KOPT-K1 (cell line): ENCODE data around the gene COPS8.

Experiments
- H3K27ac ChIP-seq: fragments of 200-600 bp; sonication (generic); 2 replicates; pipeline ENCODE4 v1.5.1; 2016; ENCODE audit warnings: antibody characterized with exemption, mild to moderate bottlenecking, low read depth, low read length; ENCODE audit not compliant: poor library complexity, severe bottlenecking
- H3K36me3 ChIP-seq: fragments of 200-600 bp; sonication (generic); 2 replicates; pipeline ENCODE4 v1.5.1; 2017; ENCODE audit warnings: antibody characterized with exemption, mild to moderate bottlenecking, low read length, moderate library complexity; ENCODE audit not compliant: insufficient read depth
- H3K9me3 ChIP-seq: fragments of 200-600 bp; sonication (generic); 2 replicates; pipeline ENCODE4 v1.5.1; 2017; ENCODE audit warnings: antibody characterized with exemption, low read length, mild to moderate bottlenecking; ENCODE audit not compliant: insufficient read depth, poor library complexity, severe bottlenecking

Gene COPS8

DNA sequence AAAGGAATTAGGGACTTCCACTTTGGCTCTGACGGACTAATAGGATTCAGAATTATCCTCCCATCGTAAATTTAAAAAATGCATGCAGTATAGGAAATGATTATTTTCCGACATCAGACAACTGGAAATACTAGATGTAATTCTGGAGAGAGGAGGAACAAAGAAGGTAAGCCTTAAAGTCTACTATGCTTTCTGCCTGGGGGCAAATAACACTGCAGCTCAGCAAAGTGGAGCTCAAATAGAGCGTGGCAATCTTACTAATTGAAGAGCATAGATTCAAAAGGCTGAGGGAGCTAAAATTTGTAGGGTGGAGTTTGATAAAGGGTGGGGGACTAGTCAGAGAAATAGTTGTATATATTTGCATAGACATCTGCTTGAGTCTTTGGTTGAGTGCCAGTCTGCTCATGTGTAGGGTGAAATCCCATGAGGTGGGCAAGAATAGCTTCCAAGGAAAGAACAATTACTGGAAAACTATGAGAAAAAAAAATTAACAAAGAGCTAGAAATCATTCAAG, 23.8 kb downstream of the COPS8 start:
- Histone ChIP-seq H3K36me3 (no peaks in the 10 kb centered on the region), H3K9me3 (peaks cover 3% of the 10 kb centered on the region), H3K27ac (no peak overlapping the region)

DNA sequence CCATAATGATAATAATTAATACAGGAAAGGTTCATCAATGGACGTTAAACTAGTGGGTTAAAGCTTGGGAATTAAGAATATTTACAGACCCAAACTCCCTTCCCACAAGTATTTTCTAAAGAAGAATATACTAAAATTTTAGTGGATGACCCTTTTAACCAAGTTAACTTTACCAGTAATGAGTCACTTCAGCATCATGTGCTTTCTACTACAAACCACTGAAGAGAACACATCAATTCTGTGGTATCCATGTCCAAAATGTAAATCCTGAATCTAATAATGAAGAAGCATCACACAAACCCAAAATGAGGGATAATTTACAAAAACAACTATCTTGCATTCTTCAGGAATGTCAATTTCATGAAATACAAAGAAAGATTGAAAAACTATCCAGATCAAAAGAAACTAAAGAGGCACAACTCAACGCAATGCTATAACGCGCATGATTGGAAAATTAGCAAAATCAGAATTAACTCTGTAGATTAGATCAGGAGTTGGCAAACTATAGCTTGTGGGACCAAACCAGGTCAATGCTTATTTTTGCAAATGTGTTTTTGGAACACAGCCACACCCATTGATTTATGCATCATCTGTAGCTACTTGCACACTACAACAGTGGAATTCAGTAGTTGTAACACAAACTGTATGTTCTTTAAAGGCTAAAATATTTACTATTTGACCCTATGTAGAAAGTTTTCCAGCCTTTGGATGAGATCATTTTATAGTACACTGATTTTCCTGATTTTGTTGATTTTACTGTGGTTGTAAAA, 27.5 kb downstream of the COPS8 start:
- H3K9me3 ChIP-seq = peaks cover 3% of the 10 kb centered on the region
- H3K36me3 ChIP-seq = no peaks in the 10 kb centered on the region
- H3K27ac ChIP-seq = no peak overlapping the region

DNA sequence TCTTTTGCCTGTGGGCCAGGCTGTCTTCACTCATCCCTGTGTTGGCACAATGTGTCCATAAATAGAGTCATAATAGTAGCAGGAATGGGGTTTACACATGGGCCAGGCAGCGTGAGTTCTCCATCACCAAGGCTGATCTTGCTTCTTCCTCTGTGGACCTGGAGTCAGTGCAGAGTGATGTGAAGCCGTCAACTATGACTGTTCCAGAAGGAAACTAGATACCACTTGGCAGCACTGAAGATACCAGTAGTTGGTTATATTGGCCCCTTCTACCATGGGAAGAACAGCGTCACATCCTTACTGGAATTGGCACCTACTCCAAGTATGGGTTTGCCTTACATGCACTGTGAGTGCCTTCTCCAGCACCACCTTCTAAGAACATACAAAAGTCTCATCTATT, 30.2 kb downstream of the COPS8 start:
- no peak overlapping the region for H3K27ac ChIP-seq
- no peaks in the 10 kb centered on the region for H3K9me3 ChIP-seq

DNA sequence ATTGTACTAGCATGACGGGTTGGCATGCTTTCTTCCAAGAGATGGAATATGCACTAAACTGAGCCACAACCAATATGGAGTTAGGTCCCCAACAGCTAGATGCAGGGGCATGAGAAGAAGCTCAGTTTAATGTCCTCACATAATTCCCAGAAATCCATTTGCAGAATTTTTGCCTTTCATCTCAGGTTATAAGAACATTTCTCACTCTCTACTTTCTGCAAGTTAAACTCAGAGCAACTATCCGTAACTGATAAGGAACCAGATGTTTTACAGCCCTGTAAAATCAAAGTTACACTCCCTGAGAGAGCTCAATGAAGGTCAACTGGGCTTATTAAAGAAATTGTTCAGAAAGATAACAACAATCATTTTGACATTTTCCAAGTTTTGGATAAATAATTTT, 30.7 kb downstream of the COPS8 start:
- no peaks in the 10 kb centered on the region for H3K9me3 ChIP-seq
- no peaks in the 10 kb centered on the region for H3K36me3 ChIP-seq
- H3K27ac ChIP-seq = no peak overlapping the region

More for the DNA sequence above, 30.2 kb downstream of the COPS8 start:
- H3K36me3 ChIP-seq = no peaks in the 10 kb centered on the region

DNA sequence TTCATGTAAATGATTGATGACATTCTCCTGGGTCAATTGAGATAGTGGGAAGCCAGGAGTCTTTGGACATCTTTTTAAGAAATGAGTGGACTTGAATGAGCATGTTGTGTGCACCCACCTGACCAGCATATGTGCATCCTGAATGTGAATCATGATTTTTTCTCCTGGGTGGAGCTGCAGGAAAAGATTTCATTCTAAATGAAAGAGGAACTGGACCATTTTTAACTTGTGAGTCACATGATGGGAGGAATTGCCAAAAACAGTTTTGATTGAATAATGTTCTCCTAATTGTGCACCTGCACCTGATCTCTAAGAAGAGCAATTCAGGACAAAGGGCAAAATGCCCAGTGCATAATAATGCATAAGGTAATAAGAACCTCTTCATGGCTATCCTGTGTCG, 32.3 kb downstream of the COPS8 start:
- no peaks in the 10 kb centered on the region for H3K9me3 ChIP-seq
- no peaks in the 10 kb centered on the region for H3K36me3 ChIP-seq
- H3K27ac ChIP-seq = no peak overlapping the region

DNA sequence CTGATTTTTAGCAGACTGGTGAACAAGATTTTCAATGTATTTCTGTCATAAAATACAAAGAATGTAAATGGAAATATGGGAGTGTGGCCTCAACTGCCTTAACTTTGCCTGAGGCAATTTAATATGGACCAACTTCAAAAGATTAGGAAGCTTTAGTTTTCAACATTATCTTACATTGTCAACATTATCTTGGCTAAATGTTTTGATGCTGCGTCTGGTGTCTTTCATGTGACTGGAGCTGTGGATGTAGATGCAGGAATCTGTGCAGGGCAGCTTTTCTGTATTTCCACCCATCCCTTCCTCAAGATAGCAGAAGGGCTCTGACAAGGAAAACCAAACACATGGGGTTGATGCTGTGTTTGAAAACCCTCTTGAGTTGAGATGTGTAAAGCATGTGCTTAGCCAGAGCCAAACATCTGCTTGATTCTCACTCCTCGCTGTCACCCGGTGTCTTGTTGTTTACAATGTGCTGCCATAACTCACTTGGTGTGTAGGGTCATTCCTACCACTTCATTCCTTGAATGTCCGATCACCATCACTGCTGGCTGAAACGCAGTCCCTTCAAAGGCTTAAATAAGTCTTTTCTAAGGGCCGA, 33.0 kb downstream of the COPS8 start:
- Histone ChIP-seq H3K36me3 (no peaks in the 10 kb centered on the region), H3K27ac (no peak overlapping the region), H3K9me3 (no peaks in the 10 kb centered on the region)

DNA sequence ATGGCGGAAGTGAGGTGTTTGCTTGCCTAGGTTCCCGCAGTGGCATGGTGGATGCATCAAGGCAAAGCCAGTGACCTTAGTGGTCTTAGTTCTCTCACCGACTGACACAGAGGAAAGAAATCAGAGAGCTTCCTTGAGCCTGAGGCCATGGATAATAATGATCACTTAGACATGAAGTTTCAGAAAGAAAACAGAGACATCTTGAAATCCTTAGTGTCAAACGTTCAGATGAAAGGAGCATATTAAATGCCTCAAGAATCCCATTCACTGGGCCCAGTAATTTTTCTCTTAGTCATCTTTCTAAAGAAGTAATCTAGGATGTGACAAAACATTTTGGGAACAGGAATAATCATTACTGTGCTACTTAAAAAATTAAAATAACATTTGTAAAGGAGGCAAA, 35.2 kb downstream of the COPS8 start:
- Histone ChIP-seq H3K9me3 (no peaks in the 10 kb centered on the region), H3K36me3 (no peaks in the 10 kb centered on the region), H3K27ac (no peak overlapping the region)

DNA sequence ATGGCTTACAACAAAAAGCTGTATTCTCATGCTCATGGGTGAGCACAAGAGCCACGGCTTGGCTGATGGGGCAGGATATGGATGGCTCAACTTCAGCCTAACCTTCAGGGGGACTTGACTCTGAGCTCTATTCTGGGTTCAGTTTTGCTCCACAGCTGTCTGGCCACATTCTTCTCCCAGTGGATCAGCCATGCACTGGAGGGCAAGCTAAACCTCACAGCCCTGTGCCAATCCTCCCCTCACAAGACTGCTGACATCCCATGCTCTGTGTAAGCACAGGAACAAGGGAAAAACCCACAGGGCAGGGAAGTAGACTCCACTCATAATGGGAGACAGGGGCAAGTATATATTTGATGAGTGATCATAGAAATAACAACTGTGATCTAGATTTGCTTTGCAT, 35.6 kb downstream of the COPS8 start:
- no peaks in the 10 kb centered on the region for H3K9me3 ChIP-seq
- H3K27ac ChIP-seq = no peak overlapping the region
- no peaks in the 10 kb centered on the region for H3K36me3 ChIP-seq

DNA sequence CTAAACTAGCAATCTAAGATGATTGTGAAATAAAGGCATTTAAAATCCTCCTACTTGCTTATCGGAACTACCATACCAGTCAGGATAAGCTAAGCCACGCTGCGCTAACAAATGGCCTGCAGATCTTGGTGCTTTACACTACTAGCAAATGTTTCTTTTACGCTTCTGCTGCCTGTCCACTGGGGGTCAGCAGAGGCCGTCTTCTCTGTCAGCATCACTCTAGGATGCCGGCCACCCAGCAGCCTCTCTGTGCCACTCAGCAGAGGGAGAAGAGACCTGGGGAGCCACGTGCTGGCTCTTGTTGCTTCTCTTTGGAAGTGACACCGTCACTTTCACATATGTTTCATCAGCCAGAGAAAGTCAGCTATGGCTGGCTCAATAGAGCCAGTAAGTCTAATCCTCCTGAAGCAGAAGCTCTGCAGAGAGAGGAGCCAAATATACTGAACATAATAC, 36.6 kb downstream of the COPS8 start:
- Histone ChIP-seq H3K9me3 (no peaks in the 10 kb centered on the region), H3K27ac (no peak overlapping the region), H3K36me3 (no peaks in the 10 kb centered on the region)

DNA sequence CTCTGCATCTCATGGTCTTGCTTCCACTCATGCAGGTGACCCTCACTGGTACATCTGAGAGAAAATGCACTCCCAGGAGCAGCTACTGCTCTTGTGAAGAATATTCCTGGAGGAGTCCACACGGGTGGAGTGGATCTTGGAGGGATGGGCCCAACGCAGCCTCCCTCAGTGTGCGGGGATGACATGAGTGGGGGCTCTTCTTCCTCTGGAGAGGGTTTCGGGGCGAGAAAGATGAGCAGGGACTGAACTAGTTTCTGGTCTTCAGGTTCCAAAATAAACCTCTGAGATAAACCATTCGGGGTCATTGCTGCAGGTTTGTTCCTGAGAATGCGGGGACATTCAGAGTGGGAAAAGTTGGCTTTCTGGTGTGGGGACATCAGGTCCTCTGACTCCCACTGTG, 39.1 kb downstream of the COPS8 start:
- Histone ChIP-seq H3K27ac (no peak overlapping the region), H3K9me3 (peaks cover 11% of the 10 kb centered on the region), H3K36me3 (no peaks in the 10 kb centered on the region)

DNA sequence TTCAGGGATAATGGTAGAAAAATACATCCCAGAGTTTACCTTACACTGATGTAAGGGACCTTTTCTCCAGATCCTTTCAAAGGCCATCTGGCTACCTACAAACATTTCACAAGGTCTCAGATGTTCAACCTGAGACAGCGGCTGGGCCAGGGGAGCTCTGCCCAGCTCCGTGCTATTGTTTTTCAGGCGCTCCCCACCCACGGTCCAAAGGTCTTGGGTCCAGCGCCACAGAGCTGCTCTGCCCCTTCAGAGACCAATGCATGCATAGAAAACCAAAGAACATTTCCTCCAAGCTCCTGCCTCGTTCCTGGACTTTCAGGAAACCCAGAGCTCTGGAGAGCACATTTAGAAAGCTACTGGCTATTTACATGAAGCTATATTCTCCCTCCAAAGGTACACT, 40.3 kb downstream of the COPS8 start:
- Histone ChIP-seq H3K36me3 (no peaks in the 10 kb centered on the region), H3K9me3 (peaks cover 17% of the 10 kb centered on the region), H3K27ac (no peak overlapping the region)

DNA sequence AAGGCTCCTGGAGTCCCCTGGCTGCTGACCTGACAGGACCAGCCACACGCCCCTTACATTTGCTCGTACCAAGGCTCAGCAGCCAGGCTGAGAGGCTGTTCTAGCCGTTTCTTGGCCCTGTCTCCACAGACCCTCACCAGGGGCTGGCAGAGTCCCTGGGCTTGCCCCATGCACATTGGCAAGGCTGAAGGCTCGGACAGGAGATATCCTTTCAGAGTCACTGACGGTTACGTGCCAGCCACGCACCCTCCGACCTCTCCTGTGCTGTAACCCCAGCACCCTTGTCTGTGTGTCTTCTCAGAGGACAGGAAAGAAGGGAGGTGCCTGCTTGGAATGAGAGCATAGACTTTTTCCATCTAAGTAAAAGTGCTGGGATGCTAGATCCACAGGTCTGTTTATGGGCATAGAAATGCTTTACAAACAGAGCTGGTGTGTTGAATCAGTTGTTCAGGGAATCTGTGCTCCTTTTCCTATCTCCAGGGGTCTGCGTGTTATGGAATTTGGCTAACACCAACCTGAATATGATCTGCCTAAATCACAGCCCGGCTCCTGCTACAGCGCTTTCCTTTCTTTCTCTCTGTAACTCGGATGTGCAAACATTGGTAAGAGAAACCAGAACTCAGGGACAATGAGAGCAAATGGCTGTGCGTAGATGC, 41.0 kb downstream of the COPS8 start:
- no peak overlapping the region for H3K27ac ChIP-seq
- no peaks in the 10 kb centered on the region for H3K36me3 ChIP-seq
- H3K9me3 ChIP-seq = peaks cover 17% of the 10 kb centered on the region

DNA sequence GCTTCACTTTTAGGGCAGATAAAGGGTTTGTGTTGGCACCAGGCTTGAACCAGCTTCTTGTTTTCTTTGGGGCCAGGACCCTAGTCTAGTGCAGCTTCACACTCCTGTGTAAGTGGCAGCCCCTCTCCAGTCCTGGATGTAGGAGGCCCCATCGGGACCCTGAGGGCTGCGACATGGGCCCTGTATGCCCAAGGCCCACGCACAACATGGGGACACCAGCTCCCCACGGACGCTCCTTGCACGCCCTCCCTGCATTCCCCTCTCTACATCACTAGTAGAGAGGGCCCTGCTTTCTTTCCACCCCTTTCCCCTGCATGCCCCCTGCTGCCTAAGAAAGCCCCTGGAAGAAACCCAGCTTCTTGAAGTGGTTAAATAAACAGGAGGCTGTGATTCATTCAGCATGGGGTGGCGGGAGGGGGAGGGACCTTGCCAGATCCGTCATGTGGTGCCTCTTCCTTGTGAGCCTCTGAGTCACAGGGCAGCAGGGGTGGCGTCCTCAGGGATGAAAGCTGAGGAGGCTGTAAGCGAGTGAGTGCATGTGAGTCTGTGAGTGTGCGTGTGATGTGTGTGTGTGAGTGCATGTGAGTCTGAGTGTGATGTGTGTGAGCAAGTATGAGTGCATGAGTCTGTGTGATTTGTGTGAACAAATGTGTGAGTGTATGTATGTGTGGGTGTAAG, 42.5 kb downstream of the COPS8 start:
- H3K36me3 ChIP-seq = no peaks in the 10 kb centered on the region
- no peak overlapping the region for H3K27ac ChIP-seq
- H3K9me3 ChIP-seq = peaks cover 22% of the 10 kb centered on the region

DNA sequence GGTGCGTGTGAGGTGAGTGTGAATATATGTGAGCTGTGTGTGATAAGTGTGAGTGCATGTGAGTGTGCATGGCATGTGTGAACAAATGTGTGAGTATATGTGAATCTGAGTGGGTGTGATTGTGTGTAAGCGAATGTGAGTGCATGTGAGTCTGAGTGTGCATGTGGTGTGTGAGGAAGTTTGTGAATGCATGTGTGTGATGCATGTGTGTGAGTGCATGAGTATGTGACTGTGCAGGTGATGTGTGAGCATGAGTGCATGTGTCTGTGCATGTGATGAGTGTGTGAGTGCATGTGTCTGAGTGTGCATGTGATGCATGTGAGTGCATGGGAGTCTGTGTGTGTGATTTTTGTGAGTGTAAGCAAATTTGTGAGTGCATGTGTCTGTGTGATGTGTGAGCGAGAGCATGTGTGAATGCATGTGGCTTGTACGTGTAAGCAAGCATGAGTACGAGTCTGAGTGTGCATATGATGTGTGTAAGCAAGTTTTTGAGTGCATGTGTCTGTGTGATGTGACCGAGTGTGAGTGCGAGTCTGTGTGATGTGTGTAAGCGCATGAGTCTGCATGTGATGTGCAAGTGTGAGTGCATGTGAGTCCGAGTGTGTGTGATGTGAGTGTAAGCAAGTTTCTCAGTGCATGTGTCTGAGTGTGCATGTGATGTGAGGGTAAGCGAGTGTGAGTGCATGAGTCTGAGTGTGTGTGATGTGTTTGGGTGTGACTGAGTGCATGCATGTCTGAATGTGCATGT, 43.3 kb downstream of the COPS8 start:
- peaks cover 23% of the 10 kb centered on the region for H3K9me3 ChIP-seq
- no peak overlapping the region for H3K27ac ChIP-seq
- no peaks in the 10 kb centered on the region for H3K36me3 ChIP-seq
